COR-L47 (cell line): ENCODE results near the gene PKHD1.

ENCODE experiments used
- DNase-seq: peaks from one replicate; lab custom pipeline; 2025; lab: John Stamatoyannopoulos, UW

The PKHD1 gene

DNA sequence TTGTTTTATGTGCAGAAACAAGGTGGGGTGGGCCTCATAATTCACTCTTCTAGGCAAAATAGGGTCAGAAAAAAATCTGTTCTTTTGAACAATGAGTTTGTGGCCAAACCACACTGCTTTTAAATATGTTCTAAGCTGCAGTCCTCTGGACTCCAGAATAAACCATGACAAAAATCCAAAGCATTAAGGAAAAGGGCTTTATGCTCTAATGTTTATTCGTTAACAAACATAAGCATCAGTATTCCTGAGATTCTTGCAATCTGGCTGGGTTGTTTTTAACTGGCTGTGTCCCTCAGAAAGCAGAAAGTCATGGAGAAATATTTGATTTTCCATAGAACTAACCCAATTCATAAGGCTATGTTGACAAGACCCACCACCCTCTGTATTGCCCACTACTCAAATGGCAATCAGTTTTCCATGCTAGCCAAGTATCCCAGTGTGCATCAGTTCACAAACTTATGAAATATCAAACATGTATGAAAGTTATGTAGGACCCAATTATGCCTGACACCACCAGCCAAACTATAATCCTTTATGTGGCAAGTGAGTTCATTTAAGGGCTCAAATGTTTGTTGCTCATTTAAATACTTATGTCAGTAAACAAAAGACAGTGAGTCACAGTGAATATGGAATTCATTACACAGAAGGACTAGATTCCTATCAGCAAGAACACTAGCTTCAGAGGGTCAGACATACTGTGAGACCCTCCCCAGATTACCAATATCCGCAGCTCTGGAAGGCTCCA, 45.1 kb downstream of the PKHD1 start:
- DNase-seq: no peak

GRCh38 chr6:52041134-52041533, 46.3 kb downstream of the PKHD1 start:
- DNase-seq: no peak

GRCh38 chr6:52027699-52028098, 59.7 kb downstream of the PKHD1 start:
- no peak for DNase-seq

- DNase-seq: no peak
Observed at GRCh38 chr6:52024451-52025068, 62.9 kb downstream of the PKHD1 start.

- no peak for DNase-seq
Observed at GRCh38 chr6:52022675-52023074, 64.7 kb downstream of the PKHD1 start.

- peak; percentile 9 for DNase-seq
Observed at GRCh38 chr6:52020945-52021570, 66.4 kb downstream of the PKHD1 start.

DNA sequence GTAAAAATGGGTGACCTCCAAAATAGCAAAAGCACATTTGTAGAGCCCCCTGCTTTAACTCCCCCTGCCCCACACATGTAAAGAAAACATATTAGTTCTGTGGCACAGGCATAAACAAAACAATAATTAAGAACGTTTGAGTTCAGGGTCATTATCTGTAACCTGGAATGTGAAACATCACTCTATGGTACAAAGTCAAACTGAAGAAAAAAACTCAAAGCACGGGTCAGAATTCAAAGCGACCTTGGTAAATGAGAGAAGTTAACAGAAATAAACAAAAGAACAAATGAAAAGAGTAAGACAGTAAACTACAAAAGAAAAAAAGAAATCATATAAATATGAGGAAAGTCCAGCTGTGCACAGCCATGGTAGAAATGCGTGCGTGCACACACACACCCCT, 67.5 kb downstream of the PKHD1 start:
- DNase-seq: no peak

- DNase-seq: peak; percentile 69
Observed at GRCh38 chr6:52019092-52019491, 68.3 kb downstream of the PKHD1 start.

DNA sequence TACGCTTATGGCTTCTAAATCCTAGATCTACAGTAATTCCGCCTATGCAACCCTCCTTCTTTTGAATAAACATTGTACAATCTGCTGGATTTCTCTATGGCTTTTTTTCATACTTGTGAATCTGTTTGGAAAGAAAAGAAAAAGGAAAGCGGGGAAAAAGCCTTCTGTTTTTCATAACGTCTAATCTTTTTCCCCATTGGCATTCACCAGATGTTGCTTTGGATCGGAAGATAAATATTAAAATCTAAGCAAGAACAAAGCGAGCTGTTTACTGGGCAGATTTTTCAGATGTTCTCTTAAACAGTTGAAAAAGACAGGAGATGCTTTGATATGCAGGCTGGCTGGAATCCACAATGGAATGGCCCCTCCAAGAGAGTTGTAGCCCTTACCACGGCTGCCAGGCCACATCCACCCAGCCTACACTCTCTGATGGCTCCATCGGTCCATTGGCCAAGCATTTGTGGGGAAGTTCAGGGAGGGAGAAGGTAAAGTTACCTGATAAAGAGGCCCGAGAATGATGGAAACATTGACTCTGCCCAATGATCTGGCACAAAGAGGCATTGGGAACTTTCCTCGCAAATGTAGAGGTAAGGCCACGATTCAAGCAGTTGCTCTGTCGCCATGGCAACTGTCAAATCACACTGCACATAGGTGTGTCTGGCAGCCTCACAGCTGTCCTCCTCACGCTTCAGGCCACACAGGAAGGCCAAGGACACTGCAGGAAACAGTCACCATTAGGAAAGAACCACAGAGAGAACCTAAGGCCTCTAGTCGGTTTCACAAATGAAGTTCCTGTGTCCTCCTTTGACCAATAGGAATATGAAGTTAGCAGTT, 70.3 kb downstream of the PKHD1 start:
- peak; percentile 52 for DNase-seq

DNA sequence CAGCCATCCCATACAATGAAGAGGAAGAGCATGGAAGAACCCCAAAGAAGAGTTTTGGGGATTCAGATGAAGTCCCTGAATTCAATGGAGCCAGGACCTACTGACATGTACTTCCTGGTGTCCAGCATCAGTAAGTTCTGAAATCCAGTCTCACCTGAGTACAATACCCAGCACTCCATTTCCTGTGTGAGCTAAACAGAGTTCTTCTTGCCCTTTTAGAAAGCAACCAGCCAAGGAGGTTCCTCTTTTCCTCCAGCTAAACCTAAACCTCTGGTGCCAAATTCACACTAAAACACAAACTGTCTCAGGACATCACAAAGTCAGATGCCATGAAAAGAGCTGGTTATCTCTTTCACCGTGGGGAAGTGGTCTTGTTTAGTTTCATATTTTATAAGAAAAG, 71.5 kb downstream of the PKHD1 start:
- no peak for DNase-seq

DNA sequence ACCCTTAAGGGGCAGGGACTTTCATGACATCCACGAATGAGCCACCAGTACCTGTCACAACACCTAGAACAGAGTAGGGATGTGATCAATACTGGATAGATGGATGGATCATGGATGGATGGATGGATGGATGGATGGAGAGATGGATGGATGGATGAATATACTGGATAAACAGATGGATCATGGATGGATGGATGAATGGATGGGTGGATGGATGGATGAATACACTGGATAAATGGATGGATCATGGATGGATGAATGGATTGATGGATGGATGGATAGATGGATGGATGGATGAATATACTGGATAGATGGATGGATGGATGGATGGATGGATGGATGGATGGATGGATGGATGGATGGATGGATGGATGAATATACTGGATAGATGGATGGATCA, 73.0 kb downstream of the PKHD1 start:
- DNase-seq: no peak

GRCh38 chr6:52013035-52013434, 74.4 kb downstream of the PKHD1 start:
- no peak for DNase-seq

DNA sequence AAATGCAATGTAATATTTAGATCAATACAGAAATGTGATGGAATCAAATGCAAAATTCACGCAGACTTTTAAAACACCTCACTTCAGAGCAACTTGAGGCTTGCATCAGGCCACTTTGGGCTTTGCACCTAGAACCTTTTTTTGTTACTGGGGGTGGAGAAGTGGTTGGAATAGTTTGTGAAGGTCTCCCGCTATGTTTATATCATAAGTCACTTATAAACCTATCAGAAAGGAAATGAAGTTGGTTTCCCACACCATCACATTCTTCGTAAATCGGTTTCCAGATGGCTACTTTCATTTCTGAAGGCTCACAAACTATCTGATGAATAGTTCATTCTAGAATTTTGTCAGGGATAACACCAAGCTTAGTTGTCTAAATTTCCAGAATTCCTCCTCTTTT, 74.8 kb downstream of the PKHD1 start:
- no peak for DNase-seq

DNA sequence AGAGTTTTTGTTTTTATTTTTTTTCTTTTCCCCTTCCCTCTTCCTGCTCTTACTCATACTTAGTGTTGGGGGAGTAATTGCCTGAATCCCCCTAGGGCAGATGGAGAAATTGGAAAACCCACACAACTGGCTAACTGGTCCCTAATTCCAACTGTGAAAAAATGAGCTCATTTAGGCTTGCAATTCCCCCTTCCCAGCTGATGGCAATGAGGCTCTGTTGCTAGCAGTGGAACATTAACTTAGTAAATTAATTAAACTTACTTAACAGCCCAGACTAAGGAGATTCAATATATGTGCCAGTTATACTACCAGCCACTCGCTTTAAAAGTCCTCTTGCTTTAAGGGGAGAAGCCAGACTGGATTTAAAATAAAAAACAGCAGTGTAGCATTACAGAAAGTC, 76.6 kb downstream of the PKHD1 start:
- DNase-seq: no peak

GRCh38 chr6:52010145-52010544, 77.3 kb downstream of the PKHD1 start:
- DNase-seq: no peak

GRCh38 chr6:52009466-52010140, 77.8 kb downstream of the PKHD1 start:
- no peak for DNase-seq

DNA sequence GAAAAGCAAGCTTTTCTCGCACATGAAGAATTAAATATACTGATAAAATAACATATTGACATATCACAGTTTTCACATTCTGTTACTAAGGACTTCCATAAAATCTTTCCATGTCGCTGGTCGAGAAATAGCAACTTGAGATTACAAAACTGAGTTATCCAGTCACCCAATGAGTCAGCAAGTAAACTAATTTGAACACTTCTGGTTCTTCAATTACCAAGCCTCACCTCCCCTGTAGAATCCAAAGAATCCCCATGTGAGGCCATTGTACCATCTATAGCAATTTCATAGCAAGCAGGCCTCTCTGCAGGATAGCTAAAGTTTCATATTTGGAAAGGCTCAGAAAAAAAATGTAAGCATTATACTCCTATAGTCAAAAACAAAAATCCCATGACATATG, 87.3 kb downstream of the PKHD1 start:
- no peak for DNase-seq

- no peak for DNase-seq
Observed at GRCh38 chr6:51996296-51996947, 91.0 kb downstream of the PKHD1 start.

DNA sequence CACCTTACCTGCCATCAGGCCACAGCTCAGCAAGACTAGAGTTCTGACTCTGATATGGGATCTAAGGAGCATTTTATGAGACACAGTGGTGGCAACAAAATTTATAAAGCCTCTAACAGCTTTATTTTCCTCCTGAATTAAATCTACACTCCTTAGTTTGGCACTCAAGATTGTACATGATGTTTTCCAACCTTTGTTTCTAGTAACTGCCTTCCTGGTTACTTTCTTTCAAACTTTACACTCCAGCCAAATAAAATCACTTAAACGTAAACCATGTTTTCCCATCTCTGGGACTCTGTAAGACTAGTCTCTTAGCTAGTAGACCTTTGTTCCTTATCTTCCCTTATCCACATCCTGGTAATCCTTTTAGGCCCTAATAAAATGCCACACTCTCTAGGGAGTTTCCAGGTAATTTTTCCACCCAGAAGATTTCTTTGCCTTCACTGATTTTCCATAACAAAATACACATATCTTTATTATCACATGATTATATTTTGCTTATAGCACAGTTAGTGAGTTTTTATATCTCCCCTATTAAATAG, 92.1 kb downstream of the PKHD1 start:
- no peak for DNase-seq

DNA sequence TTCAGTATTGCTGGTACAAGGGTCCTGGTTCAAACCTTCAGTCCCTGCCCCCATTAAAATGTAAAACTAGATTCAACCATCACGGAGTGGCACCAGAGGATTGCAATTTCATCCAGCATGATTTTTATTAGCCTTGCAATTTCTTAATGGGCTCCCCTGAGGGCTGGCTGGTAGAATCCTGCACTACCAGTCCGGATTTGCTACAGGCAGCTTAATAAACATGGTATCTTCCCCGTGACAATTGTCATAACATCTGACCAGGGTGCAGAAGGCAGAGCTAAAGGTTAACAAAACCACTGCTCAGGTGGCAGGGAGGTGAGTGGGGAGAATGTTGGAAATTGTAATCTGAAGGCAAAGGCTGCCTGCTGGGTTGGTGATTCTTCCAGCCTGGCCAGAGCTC, 94.5 kb downstream of the PKHD1 start:
- DNase-seq: no peak

GRCh38 chr6:51989789-51990188, 97.6 kb downstream of the PKHD1 start:
- DNase-seq: no peak
